ENCODE data around the gene TMC1.
"Not testable (repeated sequence)": the region's sequence is repeated elsewhere in the genome, so short reads cannot be mapped to it uniquely, and the experiment has no call there.

The TMC1 gene

DNA sequence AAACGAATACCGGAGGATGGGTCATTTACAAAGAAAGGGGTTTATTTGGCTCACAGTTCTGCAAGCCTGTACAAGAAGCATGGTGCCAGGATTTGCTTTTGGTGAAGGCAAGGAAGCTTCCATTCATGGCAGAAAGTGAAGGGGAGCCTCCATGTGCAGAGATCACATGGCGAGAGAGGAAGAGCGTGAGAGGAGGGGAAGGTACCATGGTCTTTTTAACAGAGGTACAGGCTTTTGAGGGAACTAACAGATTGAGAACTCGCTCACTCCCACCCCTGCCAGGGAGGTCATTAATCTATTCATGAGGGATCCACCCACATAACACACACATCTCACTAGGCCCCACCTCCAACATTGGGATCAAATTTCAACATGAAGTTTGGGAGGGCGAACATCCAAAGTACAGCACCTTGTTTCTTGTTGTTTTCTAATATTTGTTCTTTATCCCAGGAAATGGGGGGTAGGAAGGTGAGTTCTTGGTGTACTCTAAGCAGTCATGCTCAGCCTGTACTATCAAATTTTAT, 18.5 kb downstream of the TMC1 start:
- Mint-ChIP-seq H3K9me3 (ENCODE audit: low read depth) (no peaks in the 10 kb centered on the region), H3K36me3 (peaks cover 3% of the 10 kb centered on the region), H3K27me3 (no peaks in the 10 kb centered on the region), H3K4me1 (ENCODE audit: low read depth) (peaks cover 5% of the 10 kb centered on the region), H3K4me3 (no peak overlapping the region), H3K27ac (no peak overlapping the region)

- no peak overlapping the region for H3K27ac Mint-ChIP-seq
- H3K27me3 Mint-ChIP-seq, result no peaks in the 10 kb centered on the region
Observed at GRCh38 chr9:72540348-72540873, 19.0 kb downstream of the TMC1 start.

GRCh38 chr9:72542537-72542833, 21.1 kb downstream of the TMC1 start:
- not testable (repeated sequence) for H3K4me3 Mint-ChIP-seq

More at GRCh38 chr9:72540348-72540873, 19.0 kb downstream of the TMC1 start:
- Mint-ChIP-seq H3K36me3 (peaks cover 3% of the 10 kb centered on the region), H3K4me3 (no peak overlapping the region), H3K4me1 (ENCODE audit: low read depth) (peaks cover 5% of the 10 kb centered on the region), H3K9me3 (ENCODE audit: low read depth) (no peaks in the 10 kb centered on the region)

GRCh38 chr9:72542917-72543316, 21.5 kb downstream of the TMC1 start:
- Mint-ChIP-seq H3K9me3 (ENCODE audit: low read depth) (no peaks in the 10 kb centered on the region), H3K4me3 (no peak overlapping the region), H3K27me3 (no peaks in the 10 kb centered on the region), H3K27ac (no peak overlapping the region), H3K36me3 (no peaks in the 10 kb centered on the region), H3K4me1 (ENCODE audit: low read depth) (peaks cover 5% of the 10 kb centered on the region)

More at GRCh38 chr9:72542537-72542833, 21.1 kb downstream of the TMC1 start:
- not testable (repeated sequence) for H3K4me1 Mint-ChIP-seq (ENCODE audit: low read depth); H3K27me3 Mint-ChIP-seq; H3K27ac Mint-ChIP-seq; H3K36me3 Mint-ChIP-seq; H3K9me3 Mint-ChIP-seq (ENCODE audit: low read depth)

DNA sequence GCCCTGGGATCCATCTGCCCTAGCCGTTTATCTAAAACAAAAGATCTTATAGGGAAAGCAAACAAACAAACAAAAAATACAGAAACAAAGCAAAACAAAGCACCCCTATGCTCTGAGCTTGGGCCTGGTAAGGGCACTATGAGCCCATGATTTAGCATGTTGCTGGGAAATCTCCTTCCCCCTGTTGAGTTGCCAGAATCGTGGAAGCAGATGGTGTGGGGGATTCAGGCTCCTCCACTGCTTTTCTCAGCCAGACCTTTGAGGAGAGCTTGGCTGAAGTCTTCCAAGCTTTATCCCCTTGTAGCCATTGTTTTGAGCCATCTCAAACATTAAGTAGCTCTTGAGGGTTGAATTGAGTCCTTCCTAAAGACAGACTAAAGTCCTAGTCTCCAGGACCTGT, 29.9 kb downstream of the TMC1 start:
- Mint-ChIP-seq H3K27ac (no peak overlapping the region), H3K36me3 (no peaks in the 10 kb centered on the region), H3K4me3 (no peak overlapping the region), H3K4me1 (ENCODE audit: low read depth) (no peaks in the 10 kb centered on the region), H3K9me3 (ENCODE audit: low read depth) (no peaks in the 10 kb centered on the region), H3K27me3 (no peaks in the 10 kb centered on the region)

- no peak overlapping the region for H3K4me3 Mint-ChIP-seq
Observed at GRCh38 chr9:72552356-72552755, 30.9 kb downstream of the TMC1 start.

DNA sequence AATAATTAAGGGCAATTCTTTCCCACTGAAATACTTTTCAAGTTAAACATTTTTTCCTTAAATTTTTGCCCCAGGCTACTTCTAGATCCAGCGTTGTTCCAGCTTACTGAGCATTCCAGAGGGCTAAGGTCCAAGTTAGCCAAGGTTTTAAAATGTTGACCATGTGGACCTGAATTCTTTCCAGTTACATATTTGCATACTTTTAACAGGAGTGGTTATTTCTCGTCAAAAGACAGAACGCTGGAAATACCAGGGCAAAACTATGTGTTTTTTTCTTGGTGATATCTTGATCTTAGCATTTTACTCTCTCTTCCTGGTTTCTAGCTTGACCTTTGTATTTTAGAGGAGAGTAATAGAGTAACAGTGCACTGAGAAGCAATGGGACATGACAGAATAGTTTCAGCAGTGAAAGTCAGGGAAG, 32.8 kb downstream of the TMC1 start:
- Mint-ChIP-seq H3K4me1 (ENCODE audit: low read depth) (peaks cover 13% of the 10 kb centered on the region), H3K27ac (no peak overlapping the region), H3K9me3 (ENCODE audit: low read depth) (no peaks in the 10 kb centered on the region), H3K36me3 (no peaks in the 10 kb centered on the region), H3K4me3 (no peak overlapping the region), H3K27me3 (no peaks in the 10 kb centered on the region)

More at GRCh38 chr9:72552356-72552755, 30.9 kb downstream of the TMC1 start:
- Mint-ChIP-seq H3K27me3 (no peaks in the 10 kb centered on the region), H3K36me3 (no peaks in the 10 kb centered on the region), H3K4me1 (ENCODE audit: low read depth) (peaks cover 2% of the 10 kb centered on the region), H3K27ac (no peak overlapping the region), H3K9me3 (ENCODE audit: low read depth) (no peaks in the 10 kb centered on the region)

GRCh38 chr9:72557549-72557948, 36.1 kb downstream of the TMC1 start:
- Mint-ChIP-seq H3K9me3 (ENCODE audit: low read depth) (no peaks in the 10 kb centered on the region), H3K4me3 (no peak overlapping the region)

GRCh38 chr9:72560086-72560485, 38.7 kb downstream of the TMC1 start:
- H3K27ac Mint-ChIP-seq, result no peak overlapping the region
- no peaks in the 10 kb centered on the region for H3K27me3 Mint-ChIP-seq
- no peaks in the 10 kb centered on the region for H3K36me3 Mint-ChIP-seq
- H3K4me1 Mint-ChIP-seq (ENCODE audit: low read depth), result peaks cover 13% of the 10 kb centered on the region
- no peaks in the 10 kb centered on the region for H3K9me3 Mint-ChIP-seq (ENCODE audit: low read depth)
- no peak overlapping the region for H3K4me3 Mint-ChIP-seq

More at GRCh38 chr9:72557549-72557948, 36.1 kb downstream of the TMC1 start:
- Mint-ChIP-seq H3K4me1 (ENCODE audit: low read depth) (peaks cover 13% of the 10 kb centered on the region), H3K27ac (peak overlapping the region; percentile 50), H3K27me3 (no peaks in the 10 kb centered on the region), H3K36me3 (no peaks in the 10 kb centered on the region)

DNA sequence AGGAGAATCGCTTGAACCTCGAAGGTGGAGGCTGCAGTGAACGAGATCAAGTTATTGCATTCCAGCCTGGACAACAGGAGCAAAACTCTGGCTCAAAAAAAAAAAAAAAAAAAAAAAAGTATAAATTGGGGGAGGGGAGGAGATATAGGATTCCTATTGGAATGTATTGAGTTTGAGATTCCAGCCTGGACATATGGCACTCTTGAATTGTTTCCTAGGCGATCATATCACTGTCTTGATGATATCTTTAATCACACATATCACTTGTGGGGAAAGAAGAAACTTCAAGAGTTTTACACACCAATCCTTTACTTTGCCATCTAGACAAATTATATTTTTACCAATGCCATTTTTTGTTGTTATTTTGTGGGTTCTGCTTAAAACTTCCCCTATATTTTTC, 42.4 kb downstream of the TMC1 start:
- Mint-ChIP-seq H3K27me3 (no peaks in the 10 kb centered on the region), H3K4me1 (ENCODE audit: low read depth) (no peaks in the 10 kb centered on the region), H3K36me3 (peaks cover 2% of the 10 kb centered on the region), H3K9me3 (ENCODE audit: low read depth) (peaks cover 7% of the 10 kb centered on the region), H3K4me3 (no peak overlapping the region), H3K27ac (no peak overlapping the region)

DNA sequence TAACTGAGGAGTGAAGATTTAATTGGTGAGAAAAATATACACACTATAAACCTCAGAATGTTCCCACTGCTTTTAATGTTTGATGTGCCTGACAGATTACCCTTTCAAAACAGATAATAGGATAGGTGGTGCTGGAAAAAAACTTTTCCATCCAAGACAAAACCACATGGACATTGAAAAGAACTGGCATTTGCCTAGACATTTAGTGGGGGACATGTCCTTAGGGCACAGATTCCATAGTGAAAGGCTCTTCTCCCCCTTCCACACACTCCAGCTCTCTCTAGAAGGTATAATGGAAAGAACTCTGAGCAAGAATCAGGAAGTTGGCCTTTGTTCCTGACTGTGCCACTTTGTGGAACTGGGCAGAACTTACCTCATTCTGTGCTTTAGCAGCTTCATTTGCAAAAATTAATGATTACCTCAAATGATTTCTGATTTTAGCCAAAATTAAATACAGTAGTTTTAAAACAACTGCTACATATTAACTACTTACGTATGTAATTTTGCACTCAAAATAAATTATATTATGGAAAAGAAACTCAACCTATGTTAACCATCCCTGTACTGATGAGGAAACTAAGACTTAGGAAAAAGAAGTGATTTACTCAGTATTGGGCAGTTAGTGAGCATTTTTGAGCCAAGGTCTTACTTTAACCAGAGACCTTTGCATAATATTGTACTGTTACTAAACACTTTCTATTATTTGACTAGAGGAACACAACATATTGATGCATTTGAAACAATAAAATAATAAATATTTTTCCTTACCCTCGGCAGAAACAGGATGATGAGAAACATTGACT, 43.3 kb downstream of the TMC1 start:
- Mint-ChIP-seq H3K4me1 (ENCODE audit: low read depth) (no peaks in the 10 kb centered on the region), H3K27ac (no peak overlapping the region), H3K27me3 (no peaks in the 10 kb centered on the region), H3K9me3 (ENCODE audit: low read depth) (peaks cover 7% of the 10 kb centered on the region), H3K4me3 (no peak overlapping the region), H3K36me3 (peaks cover 2% of the 10 kb centered on the region)

- H3K4me1 Mint-ChIP-seq (ENCODE audit: low read depth), result no peaks in the 10 kb centered on the region
- H3K27me3 Mint-ChIP-seq, result no peaks in the 10 kb centered on the region
- peaks cover 7% of the 10 kb centered on the region for H3K9me3 Mint-ChIP-seq (ENCODE audit: low read depth)
- H3K27ac Mint-ChIP-seq, result no peak overlapping the region
- H3K4me3 Mint-ChIP-seq, result no peak overlapping the region
- H3K36me3 Mint-ChIP-seq, result peaks cover 2% of the 10 kb centered on the region
Observed at GRCh38 chr9:72565535-72565934, 44.1 kb downstream of the TMC1 start.

DNA sequence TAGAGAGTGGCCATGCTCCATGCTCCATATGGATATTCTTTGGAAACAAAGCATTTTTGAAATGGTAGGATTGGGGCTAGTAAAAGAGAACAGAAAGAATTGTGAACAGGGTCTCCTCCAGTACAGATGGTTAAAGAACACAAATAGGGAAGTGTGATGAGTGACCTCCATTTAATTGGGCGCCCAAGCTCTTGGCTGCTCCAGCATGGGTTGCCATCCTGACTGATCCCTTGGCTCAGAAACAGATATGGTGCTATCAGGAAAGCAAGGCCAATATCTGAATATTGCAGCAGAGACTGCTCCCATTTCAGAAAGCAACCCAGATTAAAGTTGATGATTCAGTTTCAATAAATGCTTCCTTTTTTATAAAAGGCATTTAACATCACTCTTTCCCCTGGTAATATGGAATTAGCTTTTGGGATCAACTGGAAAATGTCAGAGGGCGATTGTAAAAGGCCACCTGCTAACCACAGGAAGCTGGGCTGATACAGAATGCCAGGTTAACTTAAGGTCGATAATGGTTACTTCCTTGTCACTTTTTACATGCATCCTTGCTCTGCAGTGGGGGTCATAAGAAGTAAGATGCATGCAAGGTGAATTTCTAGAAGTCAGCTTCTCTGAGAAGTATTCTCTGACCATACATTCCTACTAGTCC, 52.9 kb downstream of the TMC1 start:
- H3K36me3 Mint-ChIP-seq, result no peaks in the 10 kb centered on the region
- H3K27ac Mint-ChIP-seq, result no peak overlapping the region
- H3K27me3 Mint-ChIP-seq, result no peaks in the 10 kb centered on the region
- H3K4me1 Mint-ChIP-seq (ENCODE audit: low read depth), result no peaks in the 10 kb centered on the region
- H3K9me3 Mint-ChIP-seq (ENCODE audit: low read depth), result no peaks in the 10 kb centered on the region
- H3K4me3 Mint-ChIP-seq, result no peak overlapping the region

- Mint-ChIP-seq H3K36me3 (no peaks in the 10 kb centered on the region), H3K4me3 (no peak overlapping the region), H3K27me3 (no peaks in the 10 kb centered on the region), H3K4me1 (ENCODE audit: low read depth) (no peaks in the 10 kb centered on the region), H3K27ac (no peak overlapping the region), H3K9me3 (ENCODE audit: low read depth) (no peaks in the 10 kb centered on the region)
Observed at GRCh38 chr9:72575666-72576065, 54.3 kb downstream of the TMC1 start.

DNA sequence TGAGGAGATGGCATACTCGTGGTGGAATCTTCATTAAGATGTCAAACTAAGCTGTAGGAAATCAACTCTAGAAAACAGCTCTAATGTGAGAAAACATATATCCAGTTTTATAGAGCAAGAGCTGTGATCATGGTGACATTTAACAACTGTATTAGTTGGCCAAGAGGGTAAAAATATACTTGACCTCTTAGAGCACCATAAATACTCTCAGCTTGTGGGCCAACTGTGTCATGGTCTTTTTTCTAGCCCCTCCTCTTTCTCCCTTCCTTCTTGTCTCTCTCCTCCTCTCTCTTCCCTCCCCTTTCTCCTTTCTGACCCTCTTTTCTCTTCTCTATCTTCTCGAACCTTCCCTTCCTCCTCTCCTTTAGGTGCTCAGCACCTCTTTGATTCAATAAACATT, 54.7 kb downstream of the TMC1 start:
- Mint-ChIP-seq H3K27ac (no peak overlapping the region), H3K9me3 (ENCODE audit: low read depth) (no peaks in the 10 kb centered on the region), H3K4me1 (ENCODE audit: low read depth) (no peaks in the 10 kb centered on the region), H3K4me3 (no peak overlapping the region), H3K36me3 (no peaks in the 10 kb centered on the region), H3K27me3 (no peaks in the 10 kb centered on the region)
